Activated CD4-positive, alpha-beta T cell treated with anti-CD3 and anti-CD28 coated beads for 1 hour (primary cell): ENCODE results near the gene AJM1.
"Not testable (repeated sequence)": the region's sequence is repeated elsewhere in the genome, so short reads cannot be mapped to it uniquely, and the experiment has no call there.

Experiments used
- DNase-seq: peaks from one replicate; pipeline ENCODE4 v3.0.0-alpha.2; 2020

Gene AJM1

GRCh38 chr9:136882109-136882946, 40.0 kb downstream of the AJM1 start:
- peak; percentile 92 for DNase-seq

- DNase-seq, result not testable (repeated sequence)
Measured at GRCh38 chr9:136882947-136883283, 40.6 kb downstream of the AJM1 start.

GRCh38 chr9:136883670-136884069, 41.4 kb downstream of the AJM1 start:
- not testable (repeated sequence) for DNase-seq

- DNase-seq, result peak; percentile 97
Measured at GRCh38 chr9:136885950-136886578, 43.8 kb downstream of the AJM1 start, which contains the start of gene TRAF2. TRAF2 (plus strand) TSS chr9:136886516; CDS start chr9:136898741, 12,225 bp downstream.

GRCh38 chr9:136886610-136887597, 44.6 kb downstream of the AJM1 start:
- DNase-seq, result no peak

- DNase-seq, result no peak
Measured at GRCh38 chr9:136888454-136888853, 46.2 kb downstream of the AJM1 start.

GRCh38 chr9:136889858-136890257, 47.6 kb downstream of the AJM1 start:
- no peak for DNase-seq

GRCh38 chr9:136890661-136891060, 48.4 kb downstream of the AJM1 start:
- no peak for DNase-seq
